ENCODE data around the gene CD59.

Gene CD59

DNA sequence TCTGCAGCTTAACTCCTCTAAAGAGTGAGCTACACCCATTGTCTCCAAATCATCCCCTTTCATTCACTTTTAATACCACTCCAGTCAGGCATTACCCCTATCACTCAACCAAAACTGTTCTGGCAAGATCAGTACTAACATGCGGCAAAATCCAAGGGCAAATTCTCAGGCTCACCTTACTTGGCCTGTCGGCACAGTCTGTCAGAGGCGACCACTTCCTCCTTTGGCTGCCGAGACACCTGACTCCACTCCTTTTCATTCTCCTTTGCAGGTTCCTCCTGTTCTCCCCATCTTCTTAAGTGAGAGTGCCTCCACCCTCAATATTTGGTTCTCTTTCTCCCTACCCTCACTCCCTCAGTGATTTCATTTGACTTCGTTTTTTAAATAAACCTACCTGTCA is 39.8 kb downstream of the CD59 start:
- H3K4me3 ChIP-seq (ENCODE audit: low read length), result no peak overlapping the region
- no peak for DNase-seq (ENCODE audit: low read depth)
- TF ChIP-seq, protein P1, sequence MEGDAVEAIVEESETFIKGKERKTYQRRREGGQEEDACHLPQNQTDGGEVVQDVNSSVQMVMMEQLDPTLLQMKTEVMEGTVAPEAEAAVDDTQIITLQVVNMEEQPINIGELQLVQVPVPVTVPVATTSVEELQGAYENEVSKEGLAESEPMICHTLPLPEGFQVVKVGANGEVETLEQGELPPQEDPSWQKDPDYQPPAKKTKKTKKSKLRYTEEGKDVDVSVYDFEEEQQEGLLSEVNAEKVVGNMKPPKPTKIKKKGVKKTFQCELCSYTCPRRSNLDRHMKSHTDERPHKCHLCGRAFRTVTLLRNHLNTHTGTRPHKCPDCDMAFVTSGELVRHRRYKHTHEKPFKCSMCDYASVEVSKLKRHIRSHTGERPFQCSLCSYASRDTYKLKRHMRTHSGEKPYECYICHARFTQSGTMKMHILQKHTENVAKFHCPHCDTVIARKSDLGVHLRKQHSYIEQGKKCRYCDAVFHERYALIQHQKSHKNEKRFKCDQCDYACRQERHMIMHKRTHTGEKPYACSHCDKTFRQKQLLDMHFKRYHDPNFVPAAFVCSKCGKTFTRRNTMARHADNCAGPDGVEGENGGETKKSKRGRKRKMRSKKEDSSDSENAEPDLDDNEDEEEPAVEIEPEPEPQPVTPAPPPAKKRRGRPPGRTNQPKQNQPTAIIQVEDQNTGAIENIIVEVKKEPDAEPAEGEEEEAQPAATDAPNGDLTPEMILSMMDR (conservative IDR thresholded peaks at IDR 0.05; ENCODE audit: low read depth, low read length), result no peak

DNA sequence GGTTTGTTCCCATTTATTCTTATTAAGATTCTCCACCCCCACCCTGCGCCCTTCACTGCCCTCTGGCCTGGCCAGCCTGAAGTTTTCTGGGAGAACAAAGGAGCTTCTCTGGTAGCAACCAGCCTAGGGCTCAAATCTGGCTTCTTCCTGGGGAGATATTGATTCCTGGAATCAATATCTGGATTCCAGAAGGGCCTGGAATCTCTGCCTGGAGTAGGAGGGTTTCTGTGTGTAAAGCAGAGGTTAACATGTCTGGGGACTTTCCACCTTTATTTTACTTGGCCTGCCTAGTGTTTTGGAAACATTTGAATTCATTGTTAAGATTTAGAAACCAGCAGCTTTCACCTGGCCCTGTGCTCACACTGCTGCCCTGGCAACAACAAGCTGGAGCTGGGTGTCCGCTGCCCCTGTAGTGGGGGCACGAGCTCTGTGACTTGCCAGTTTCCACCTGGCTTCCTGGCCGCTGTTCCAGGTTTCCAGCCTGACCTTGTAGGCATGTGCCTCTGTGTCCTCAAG is 41.1 kb downstream of the CD59 start:
- no peak for DNase-seq (ENCODE audit: low read depth)

DNA sequence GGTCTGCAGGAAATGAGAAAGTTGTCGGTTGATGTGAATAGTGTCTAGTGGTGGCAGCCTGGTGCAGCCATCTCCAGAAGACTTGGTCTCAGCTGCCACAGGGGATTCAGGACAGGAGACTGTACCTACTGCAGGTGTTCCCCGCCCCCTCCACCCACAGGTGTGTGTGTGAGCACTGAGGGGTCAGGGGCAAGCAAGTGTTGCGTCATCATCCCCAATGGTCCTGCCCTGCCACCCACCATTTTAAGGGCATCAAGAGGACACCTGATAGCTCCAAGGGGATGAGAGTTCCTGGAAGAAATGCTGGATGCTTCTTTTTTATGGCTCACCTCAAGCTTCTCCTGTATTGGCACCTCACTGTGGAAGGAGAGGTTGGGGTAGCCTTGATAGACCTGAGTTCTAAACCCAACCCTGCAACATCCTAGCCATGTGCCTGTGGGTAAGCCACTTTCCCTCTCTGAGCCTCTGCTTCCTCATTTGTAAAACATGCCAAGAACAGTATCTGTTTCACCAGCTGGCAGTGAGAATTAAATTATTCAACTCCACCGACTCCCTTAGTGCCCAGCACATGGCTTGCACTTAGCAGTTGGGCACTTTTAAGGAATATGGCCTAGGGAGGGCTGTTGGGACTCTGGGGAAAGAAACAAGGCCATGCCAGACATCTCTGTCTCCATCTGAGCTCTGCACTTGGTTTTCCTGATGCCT is 41.7 kb downstream of the CD59 start:
- no peak overlapping the region for H3K4me3 ChIP-seq (ENCODE audit: low read length)
- DNase-seq (ENCODE audit: low read depth), result no peak

More for the DNA sequence above, 41.1 kb downstream of the CD59 start:
- H3K4me3 ChIP-seq (ENCODE audit: low read length), result no peak overlapping the region
- TF ChIP-seq, protein P1 (conservative IDR thresholded peaks at IDR 0.05; ENCODE audit: low read depth, low read length), result no peak

DNA sequence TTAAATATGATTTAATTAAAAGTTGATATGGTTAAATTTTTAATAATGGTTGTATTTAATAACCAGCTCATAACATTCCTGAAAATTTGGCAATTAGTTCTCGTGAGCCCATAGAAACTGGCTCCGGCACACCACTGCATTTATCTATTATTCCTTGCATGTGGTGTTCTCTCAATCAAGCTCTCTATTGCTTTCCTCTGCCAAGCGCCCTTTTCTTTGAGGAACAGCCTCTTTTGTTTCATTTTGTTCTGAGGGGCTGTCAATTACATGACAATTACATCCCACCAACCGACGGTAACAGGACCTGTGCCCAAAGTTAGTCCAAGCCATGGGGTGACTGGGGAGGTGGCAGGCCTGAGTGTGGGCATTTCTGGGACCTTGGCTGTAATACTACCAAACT is 43.7 kb downstream of the CD59 start:
- TF ChIP-seq, protein P1 (conservative IDR thresholded peaks at IDR 0.05; ENCODE audit: low read depth, low read length), result no peak
- no peak for DNase-seq (ENCODE audit: low read depth)
- no peak overlapping the region for H3K4me3 ChIP-seq (ENCODE audit: low read length)

More for the DNA sequence above, 41.7 kb downstream of the CD59 start:
- TF ChIP-seq, protein P1 (conservative IDR thresholded peaks at IDR 0.05; ENCODE audit: low read depth, low read length), result no peak

DNA sequence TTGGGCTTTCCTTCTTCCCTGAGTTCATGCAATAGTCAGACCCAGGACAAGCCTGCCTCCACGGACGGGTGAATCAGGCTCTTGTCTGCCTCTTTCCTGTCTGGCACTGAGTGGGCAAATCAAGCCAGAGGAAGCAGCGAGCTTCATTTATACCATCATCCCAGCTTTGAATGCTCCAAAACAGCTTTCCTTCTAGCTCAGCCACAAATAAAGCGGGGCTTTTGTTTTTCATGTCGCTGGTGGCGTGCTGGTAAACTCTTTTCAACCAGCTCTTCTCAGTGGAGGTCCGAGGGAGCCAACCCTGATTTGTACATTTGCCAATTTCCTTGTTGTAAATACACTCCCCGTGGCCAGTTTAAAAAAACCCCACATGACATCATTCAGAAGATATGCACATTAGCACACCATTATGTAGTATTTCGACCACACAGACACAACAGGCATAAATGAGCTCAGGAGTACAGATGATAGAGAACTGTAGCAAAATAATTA is 44.2 kb downstream of the CD59 start:
- peak; percentile 89 for DNase-seq (ENCODE audit: low read depth)

DNA sequence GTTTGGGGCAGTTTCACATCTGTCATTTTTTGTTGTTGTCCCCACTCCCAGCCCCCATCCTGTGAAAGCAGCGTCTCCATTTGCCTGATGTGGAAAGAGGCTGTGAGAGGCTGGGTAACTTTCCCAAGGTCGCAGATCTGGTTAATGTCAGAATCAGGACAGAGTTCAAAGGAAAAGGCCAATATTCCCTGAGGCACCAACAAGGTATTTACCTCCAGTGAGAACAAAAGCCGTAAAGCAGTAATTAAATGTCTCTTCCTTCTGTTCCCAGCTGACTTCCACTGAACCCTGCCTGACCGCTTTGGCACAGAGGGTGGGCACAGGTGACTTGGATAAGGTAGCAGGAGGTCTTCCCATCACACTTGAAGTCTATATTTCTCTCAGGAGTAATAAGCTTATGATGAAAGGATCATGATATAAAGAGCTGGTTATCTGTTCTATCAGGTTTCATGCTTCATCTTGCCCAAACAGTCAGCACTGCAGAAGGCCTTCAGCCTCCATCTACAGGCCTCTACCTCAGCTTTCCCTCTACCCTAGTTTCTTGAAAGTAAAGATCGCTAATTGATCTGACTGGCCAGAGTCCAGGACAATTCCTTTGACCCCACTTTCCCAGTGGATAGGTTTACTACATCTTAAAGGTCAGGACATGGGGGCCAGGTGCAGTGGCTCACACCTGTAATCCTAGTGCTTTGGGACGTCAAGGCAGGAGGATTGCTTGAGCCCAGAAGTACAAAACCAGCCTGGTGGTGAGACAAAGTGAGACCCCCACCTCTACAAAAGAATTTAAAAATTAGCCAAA is 45.0 kb downstream of the CD59 start:
- DNase-seq (ENCODE audit: low read depth), result no peak
- TF ChIP-seq, protein P1 (conservative IDR thresholded peaks at IDR 0.05; ENCODE audit: low read depth, low read length), result no peak
- no peak overlapping the region for H3K4me3 ChIP-seq (ENCODE audit: low read length)

More for the DNA sequence above, 44.2 kb downstream of the CD59 start:
- TF ChIP-seq, protein P1 (conservative IDR thresholded peaks at IDR 0.05; ENCODE audit: low read depth, low read length), result no peak
- peak overlapping the region; percentile 8 for H3K4me3 ChIP-seq (ENCODE audit: low read length)
